Activated naive CD4-positive, alpha-beta T cell treated with Interleukin-2 at 50 U/mL for 16 hours (primary cell): ENCODE data around the gene TPPP2.

Experiments
- DNase-seq: peaks from one replicate; pipeline ENCODE4 v3.0.0-alpha.2; 2020

Gene TPPP2

GRCh38 chr14:21059842-21060613, 30.0 kb downstream of the TPPP2 start:
- no peak for DNase-seq

- DNase-seq: no peak
Observed at GRCh38 chr14:21060614-21061346, 30.8 kb downstream of the TPPP2 start.

GRCh38 chr14:21061347-21061668, 31.3 kb downstream of the TPPP2 start:
- no peak for DNase-seq

GRCh38 chr14:21063479-21063878, 33.5 kb downstream of the TPPP2 start:
- no peak for DNase-seq

- no peak for DNase-seq
Observed at GRCh38 chr14:21066882-21067502, 37.0 kb downstream of the TPPP2 start.

- DNase-seq: peak; percentile 53
Observed at GRCh38 chr14:21068521-21069387, 38.7 kb downstream of the TPPP2 start.

GRCh38 chr14:21069388-21070082, 39.5 kb downstream of the TPPP2 start:
- peak; percentile 9 for DNase-seq

GRCh38 chr14:21070083-21070609, 40.1 kb downstream of the TPPP2 start, which contains the start of gene ARHGEF40:
Gene ARHGEF40 (plus strand): TSS chr14:21070304. CDS start chr14:21070397, 93 bp downstream.
- DNase-seq: peak; percentile 30

GRCh38 chr14:21070610-21071224, 40.7 kb downstream of the TPPP2 start:
- DNase-seq: peak; percentile 11

GRCh38 chr14:21071225-21072030, 41.4 kb downstream of the TPPP2 start:
- peak; percentile 47 for DNase-seq

- DNase-seq: no peak
Observed at GRCh38 chr14:21072031-21072473, 42.0 kb downstream of the TPPP2 start.

GRCh38 chr14:21072781-21073339, 42.8 kb downstream of the TPPP2 start:
- DNase-seq: no peak

GRCh38 chr14:21073921-21074320, 43.9 kb downstream of the TPPP2 start:
- DNase-seq: no peak

- DNase-seq: no peak
Observed at GRCh38 chr14:21074398-21075272, 44.6 kb downstream of the TPPP2 start.

- no peak for DNase-seq
Observed at GRCh38 chr14:21075719-21076437, 45.9 kb downstream of the TPPP2 start.

GRCh38 chr14:21077672-21078071, 47.7 kb downstream of the TPPP2 start:
- no peak for DNase-seq

- DNase-seq: no peak
Observed at GRCh38 chr14:21078287-21078686, 48.3 kb downstream of the TPPP2 start.

GRCh38 chr14:21078726-21079125, 48.7 kb downstream of the TPPP2 start:
- no peak for DNase-seq
